K562 (cell line): Measurements from ENCODE around the gene TMIGD3. TPM values are rescaled to one million over a fixed set of nuclear protein-coding genes. Genes with fewer than 3 reads are reported as not detected.
A peak's percentile ranks its signal among the peaks of the same experiment; 100 is the strongest.

Experiments
- CBFA2T2 ChIP-seq: fragments of 450-650 bp; conservative IDR thresholded peaks from 2 replicates; pipeline ENCODE4 v1.6.1; 2017; ENCODE audit warnings: mild to moderate bottlenecking
- ETV6 ChIP-seq, 3 experiments: fragments of 150-350 bp in 1 of 3; sonication (generic) in 1 of 3; formaldehyde crosslinking in 1 of 3; IDR thresholded peaks; 2 replicates each; pipeline versions ENCODE4 v1.6.1 to v1.8.0; 2014 to 2022; ENCODE audit warnings: borderline replicate concordance in 2 of 3, low read depth in 2 of 3, antibody characterized with exemption in 1 of 3, low read length in 1 of 3, mild to moderate bottlenecking in 1 of 3, missing genetic modification reagents in 1 of 3
- GABPA ChIP-seq: fragments of 200-800 bp; sonication (Bioruptor generic); conservative IDR thresholded peaks from 2 replicates; pipeline ENCODE4 v1.6.1; 2016; ENCODE audit warnings: low read depth, missing genetic modification characterization, missing compliant biosample characterization
- GABPB1 ChIP-seq: sonication (generic); formaldehyde crosslinking; IDR thresholded peaks from 2 replicates; pipeline ENCODE4 v1.8.0; 2022; ENCODE audit warnings: mild to moderate bottlenecking, missing genetic modification reagents
- ILF3 ChIP-seq: fragments of 450-650 bp; IDR thresholded peaks from 2 replicates; pipeline ENCODE4 v1.6.1; 2018; ENCODE audit warnings: antibody characterized with exemption, mild to moderate bottlenecking, moderate library complexity, borderline replicate concordance
- NR2C2 ChIP-seq, 2 experiments: fragments of 200-800 bp in 1 of 2; sonication (Bioruptor generic) in 1 of 2; sonication (generic) in 1 of 2; formaldehyde crosslinking in 1 of 2; IDR thresholded peaks; 2 replicates each; pipeline versions ENCODE4 v1.6.1 to v1.8.0; 2016 to 2022; ENCODE audit warnings: mild to moderate bottlenecking in 1 of 2, missing compliant biosample characterization in 1 of 2, missing genetic modification characterization in 1 of 2, missing genetic modification reagents in 1 of 2
- PRMT5 ChIP-seq: sonication (generic); formaldehyde crosslinking; IDR thresholded peaks from 2 replicates; pipeline ENCODE4 v1.5.0; 2020; ENCODE audit warnings: missing genetic modification reagents
- RNF2 ChIP-seq: sonication (generic); IDR thresholded peaks from 2 replicates; pipeline ENCODE4 v1.6.1; 2016
- SIRT6 ChIP-seq: IDR thresholded peaks from one replicate; pipeline ENCODE4 v1.6.1; 2012; ENCODE audit warnings: low read depth, mild to moderate bottlenecking, control low read depth, inconsistent platforms, low read length, moderate library complexity
- ZKSCAN8 ChIP-seq: fragments of 200-800 bp; sonication (Bioruptor generic); IDR thresholded peaks from 2 replicates; pipeline ENCODE4 v1.6.1; 2016; ENCODE audit warnings: missing genetic modification characterization, missing compliant biosample characterization
- polyA plus RNA-seq, 8 experiments: library from polyadenylated mRNA; depleted of rRNA in 4 of 8; stranded (reverse) in 5 of 8; unstranded in 3 of 8; fragments of >200 nt; fragmentation: Nextera tagmentation in 2 of 8; fragmentation: Illumina TruSeq in 1 of 8; extraction: Ambion mirVana in 2 of 8; extraction: Trizol in 1 of 8; gene quantifications; 2 replicates each; pipeline versions ENCODE4 v1.2.1 to v1.2.3, GENCODE V29; 2011 to 2014; ENCODE audit warnings: inconsistent platforms in 1 of 8, missing spikeins in 1 of 8
- total RNA-seq, 7 experiments: library from RNA; depleted of rRNA in 6 of 7; stranded (reverse); fragments of >200 nt in 6 of 7; fragmentation: Illumina TruSeq in 2 of 7; extraction: Trizol in 2 of 7; gene quantifications; 2 replicates each; pipeline versions ENCODE4 v1.2.1 to v1.2.3, GENCODE V29; 2011 to 2021; ENCODE audit warnings: low replicate concordance in 1 of 7
- TF ChIP-seq, protein P1 (sequence below): fragments of 450-650 bp; formaldehyde crosslinking; IDR thresholded peaks from 2 replicates; pipeline ENCODE4 v1.4.0; 2020; ENCODE audit warnings: mild to moderate bottlenecking, moderate library complexity
- TF ChIP-seq, protein P2 (sequence below): sonication (generic); formaldehyde crosslinking; IDR thresholded peaks from 2 replicates; pipeline ENCODE4 v1.9.0; 2022; ENCODE audit warnings: mild to moderate bottlenecking, missing genetic modification reagents
- TF ChIP-seq, protein P3 (sequence below), 3 experiments: fragments of 200-800 bp in 1 of 3; fragments of 250-450 bp in 1 of 3; fragments of 450-650 bp in 1 of 3; sonication (Bioruptor Pico) in 1 of 3; sonication (Bioruptor generic) in 1 of 3; formaldehyde crosslinking in 1 of 3; IDR thresholded peaks; 2 replicates each; pipeline versions ENCODE4 v1.6.1 to v1.8.0; 2016 to 2022; ENCODE audit warnings: mild to moderate bottlenecking in 2 of 3, missing genetic modification characterization in 2 of 3, missing compliant biosample characterization in 1 of 3, moderate library complexity in 1 of 3
- TF ChIP-seq, protein P4 (sequence below): sonication (generic); formaldehyde crosslinking; IDR thresholded peaks from 2 replicates; pipeline ENCODE4 v1.8.1; 2022; ENCODE audit warnings: missing genetic modification reagents
- TF ChIP-seq, protein P5 (sequence below), 3 experiments: fragments of 200-800 bp in 1 of 3; sonication (Bioruptor generic) in 1 of 3; sonication (generic) in 1 of 3; formaldehyde crosslinking in 1 of 3; IDR thresholded peaks; 2 replicates each; pipeline versions ENCODE4 v1.6.1 to v1.8.0; 2016 to 2022; ENCODE audit warnings: mild to moderate bottlenecking in 2 of 3, missing compliant biosample characterization in 2 of 3, missing genetic modification characterization in 2 of 3, missing genetic modification reagents in 1 of 3

TMIGD3 gene
- total and polyA plus RNA-seq, 9 of the 15 experiments (the other 6 are each of a cell fraction or from before 2014, with no cell fraction given), result 0.11 to 0.13 (median 0.11) TPM; not detected in 6

DNA sequence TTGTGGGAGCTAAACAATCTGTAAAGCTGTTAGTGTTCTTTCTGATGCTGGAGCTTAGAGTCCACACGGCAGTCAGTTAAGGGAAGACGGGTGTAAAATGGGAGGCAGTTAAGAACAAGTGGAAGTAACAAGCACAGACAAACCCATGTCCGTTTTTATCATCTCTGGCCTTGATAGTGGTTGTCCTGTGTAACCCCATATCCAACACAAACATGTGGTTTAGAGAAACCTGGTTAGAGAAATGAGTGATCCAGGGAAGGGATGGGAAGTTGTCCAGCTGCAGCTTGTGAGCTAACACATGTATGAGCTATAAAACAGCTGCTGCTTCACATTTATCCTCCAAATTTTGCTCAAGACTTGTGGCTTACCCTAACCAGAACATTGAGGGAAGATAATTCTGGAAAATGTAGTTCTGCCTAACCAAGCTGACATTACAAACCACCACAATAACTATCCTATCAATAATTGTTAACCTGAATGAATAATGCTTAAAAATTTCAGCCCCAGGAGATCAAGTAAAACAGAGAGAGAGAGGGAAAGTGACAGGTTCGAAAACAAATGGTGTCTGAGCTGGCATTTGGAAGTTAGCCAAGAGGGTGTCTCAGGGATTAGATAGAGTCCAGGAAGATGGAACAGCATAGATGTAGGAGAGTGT, 40.3 kb downstream of the TMIGD3 start (continued):
- TF ChIP-seq, protein P1, sequence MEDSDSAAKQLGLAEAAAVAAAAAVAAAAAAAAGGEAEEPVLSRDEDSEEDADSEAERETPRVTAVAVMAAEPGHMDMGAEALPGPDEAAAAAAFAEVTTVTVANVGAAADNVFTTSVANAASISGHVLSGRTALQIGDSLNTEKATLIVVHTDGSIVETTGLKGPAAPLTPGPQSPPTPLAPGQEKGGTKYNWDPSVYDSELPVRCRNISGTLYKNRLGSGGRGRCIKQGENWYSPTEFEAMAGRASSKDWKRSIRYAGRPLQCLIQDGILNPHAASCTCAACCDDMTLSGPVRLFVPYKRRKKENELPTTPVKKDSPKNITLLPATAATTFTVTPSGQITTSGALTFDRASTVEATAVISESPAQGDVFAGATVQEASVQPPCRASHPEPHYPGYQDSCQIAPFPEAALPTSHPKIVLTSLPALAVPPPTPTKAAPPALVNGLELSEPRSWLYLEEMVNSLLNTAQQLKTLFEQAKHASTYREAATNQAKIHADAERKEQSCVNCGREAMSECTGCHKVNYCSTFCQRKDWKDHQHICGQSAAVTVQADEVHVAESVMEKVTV (CRISPR knock-in tag), result no peak
- no peak for TF ChIP-seq NR2C2 (CRISPR knock-in tag; IDR thresholded peaks at IDR 0.05)
- TF ChIP-seq NR2C2 (tag; IDR thresholded peaks at IDR 0.05), result peak; percentile 65
- TF ChIP-seq ILF3, result 0 out of 2 replicates have a peak, but pooled peaks have one; percentile 21
- TF ChIP-seq, protein P2, sequence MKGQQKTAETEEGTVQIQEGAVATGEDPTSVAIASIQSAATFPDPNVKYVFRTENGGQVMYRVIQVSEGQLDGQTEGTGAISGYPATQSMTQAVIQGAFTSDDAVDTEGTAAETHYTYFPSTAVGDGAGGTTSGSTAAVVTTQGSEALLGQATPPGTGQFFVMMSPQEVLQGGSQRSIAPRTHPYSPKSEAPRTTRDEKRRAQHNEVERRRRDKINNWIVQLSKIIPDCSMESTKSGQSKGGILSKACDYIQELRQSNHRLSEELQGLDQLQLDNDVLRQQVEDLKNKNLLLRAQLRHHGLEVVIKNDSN (CRISPR knock-in tag), result no peak
- TF ChIP-seq CBFA2T2, result peak; percentile 52
- TF ChIP-seq GABPB1, result 0 out of 2 replicates have a peak, but pooled peaks have one; percentile 4
- TF ChIP-seq, protein P3, sequence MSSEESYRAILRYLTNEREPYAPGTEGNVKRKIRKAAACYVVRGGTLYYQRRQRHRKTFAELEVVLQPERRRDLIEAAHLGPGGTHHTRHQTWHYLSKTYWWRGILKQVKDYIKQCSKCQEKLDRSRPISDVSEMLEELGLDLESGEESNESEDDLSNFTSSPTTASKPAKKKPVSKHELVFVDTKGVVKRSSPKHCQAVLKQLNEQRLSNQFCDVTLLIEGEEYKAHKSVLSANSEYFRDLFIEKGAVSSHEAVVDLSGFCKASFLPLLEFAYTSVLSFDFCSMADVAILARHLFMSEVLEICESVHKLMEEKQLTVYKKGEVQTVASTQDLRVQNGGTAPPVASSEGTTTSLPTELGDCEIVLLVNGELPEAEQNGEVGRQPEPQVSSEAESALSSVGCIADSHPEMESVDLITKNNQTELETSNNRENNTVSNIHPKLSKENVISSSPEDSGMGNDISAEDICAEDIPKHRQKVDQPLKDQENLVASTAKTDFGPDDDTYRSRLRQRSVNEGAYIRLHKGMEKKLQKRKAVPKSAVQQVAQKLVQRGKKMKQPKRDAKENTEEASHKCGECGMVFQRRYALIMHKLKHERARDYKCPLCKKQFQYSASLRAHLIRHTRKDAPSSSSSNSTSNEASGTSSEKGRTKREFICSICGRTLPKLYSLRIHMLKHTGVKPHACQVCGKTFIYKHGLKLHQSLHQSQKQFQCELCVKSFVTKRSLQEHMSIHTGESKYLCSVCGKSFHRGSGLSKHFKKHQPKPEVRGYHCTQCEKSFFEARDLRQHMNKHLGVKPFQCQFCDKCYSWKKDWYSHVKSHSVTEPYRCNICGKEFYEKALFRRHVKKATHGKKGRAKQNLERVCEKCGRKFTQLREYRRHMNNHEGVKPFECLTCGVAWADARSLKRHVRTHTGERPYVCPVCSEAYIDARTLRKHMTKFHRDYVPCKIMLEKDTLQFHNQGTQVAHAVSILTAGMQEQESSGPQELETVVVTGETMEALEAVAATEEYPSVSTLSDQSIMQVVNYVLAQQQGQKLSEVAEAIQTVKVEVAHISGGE (CRISPR knock-in tag; IDR thresholded peaks at IDR 0.05), result 0 out of 6 replicates have a peak, but pooled peaks of 1 of the 3 experiments have one; percentile 18
- TF ChIP-seq, protein P4, sequence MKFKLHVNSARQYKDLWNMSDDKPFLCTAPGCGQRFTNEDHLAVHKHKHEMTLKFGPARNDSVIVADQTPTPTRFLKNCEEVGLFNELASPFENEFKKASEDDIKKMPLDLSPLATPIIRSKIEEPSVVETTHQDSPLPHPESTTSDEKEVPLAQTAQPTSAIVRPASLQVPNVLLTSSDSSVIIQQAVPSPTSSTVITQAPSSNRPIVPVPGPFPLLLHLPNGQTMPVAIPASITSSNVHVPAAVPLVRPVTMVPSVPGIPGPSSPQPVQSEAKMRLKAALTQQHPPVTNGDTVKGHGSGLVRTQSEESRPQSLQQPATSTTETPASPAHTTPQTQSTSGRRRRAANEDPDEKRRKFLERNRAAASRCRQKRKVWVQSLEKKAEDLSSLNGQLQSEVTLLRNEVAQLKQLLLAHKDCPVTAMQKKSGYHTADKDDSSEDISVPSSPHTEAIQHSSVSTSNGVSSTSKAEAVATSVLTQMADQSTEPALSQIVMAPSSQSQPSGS (CRISPR knock-in tag), result no peak
- peak; percentile 24 for TF ChIP-seq GABPA (tag)
- TF ChIP-seq ZKSCAN8 (CRISPR knock-in tag), result peak; percentile 65; the same call in 1 of the 2 replicates
- TF ChIP-seq, protein P5, sequence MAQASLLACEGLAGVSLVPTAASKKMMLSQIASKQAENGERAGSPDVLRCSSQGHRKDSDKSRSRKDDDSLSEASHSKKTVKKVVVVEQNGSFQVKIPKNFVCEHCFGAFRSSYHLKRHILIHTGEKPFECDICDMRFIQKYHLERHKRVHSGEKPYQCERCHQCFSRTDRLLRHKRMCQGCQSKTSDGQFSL (CRISPR knock-in tag; IDR thresholded peaks at IDR 0.05), result no peak
- TF ChIP-seq, protein P5 (tag; IDR thresholded peaks at IDR 0.05), result no peak
- TF ChIP-seq PRMT5 (CRISPR knock-in tag), result no peak
- TF ChIP-seq ETV6 (IDR thresholded peaks at IDR 0.05; ENCODE audit: borderline replicate concordance in 1 of 2, low read depth in 2 of 2, low read length in 1 of 2), result no peak
- no peak for TF ChIP-seq ETV6 (CRISPR knock-in tag; IDR thresholded peaks at IDR 0.05; ENCODE audit: borderline replicate concordance)
- TF ChIP-seq SIRT6, result no peak
- TF ChIP-seq RNF2, result no peak
